HG02943 (cell line): ENCODE results near the gene TBXA2R.

Experiments
- ATAC-seq: cut with Tn5 transposase; IDR thresholded peaks from one replicate; pipeline ENCODE4 v1.9.1; 2021; ENCODE audit warnings: mild to moderate bottlenecking, low read depth, moderate library complexity; ENCODE audit not compliant: unreplicated experiment

TBXA2R gene

DNA sequence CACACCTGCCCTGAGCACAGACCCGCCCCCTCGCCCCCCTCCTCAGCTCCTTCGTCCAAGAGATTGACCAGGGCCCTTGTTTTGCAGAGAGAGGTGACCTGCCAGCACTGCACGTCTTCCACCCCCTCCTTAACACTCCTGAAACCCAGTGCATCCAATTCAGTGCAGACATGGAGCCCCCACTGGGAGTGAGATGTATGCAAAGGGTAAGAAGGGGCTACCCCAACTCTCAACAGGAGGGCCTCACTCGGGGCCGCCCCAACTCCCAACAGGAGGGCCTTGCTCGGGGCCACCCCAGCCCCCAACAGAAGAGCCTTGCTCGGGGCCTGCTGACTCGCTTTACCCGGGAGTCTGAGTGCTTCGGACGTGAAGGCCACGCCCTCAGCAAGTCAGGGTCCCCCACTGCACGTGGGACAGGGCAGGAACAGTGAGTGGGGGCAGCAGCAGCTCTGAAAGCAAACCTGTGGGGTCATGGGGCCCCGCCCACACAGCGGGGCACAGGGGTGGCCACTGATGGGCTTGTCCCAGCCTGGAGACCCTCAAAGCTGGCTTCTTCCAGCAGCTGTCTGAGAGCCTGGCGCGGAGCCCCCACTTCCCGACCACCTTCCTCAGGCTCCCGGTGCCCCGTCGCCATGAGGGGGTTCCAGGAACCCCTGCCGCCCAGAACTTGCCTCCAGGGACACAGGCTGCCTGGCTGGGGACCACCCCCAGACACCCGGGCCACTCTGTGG lies 14.3 kb upstream of the TBXA2R start:
- ATAC-seq, result no peak

DNA sequence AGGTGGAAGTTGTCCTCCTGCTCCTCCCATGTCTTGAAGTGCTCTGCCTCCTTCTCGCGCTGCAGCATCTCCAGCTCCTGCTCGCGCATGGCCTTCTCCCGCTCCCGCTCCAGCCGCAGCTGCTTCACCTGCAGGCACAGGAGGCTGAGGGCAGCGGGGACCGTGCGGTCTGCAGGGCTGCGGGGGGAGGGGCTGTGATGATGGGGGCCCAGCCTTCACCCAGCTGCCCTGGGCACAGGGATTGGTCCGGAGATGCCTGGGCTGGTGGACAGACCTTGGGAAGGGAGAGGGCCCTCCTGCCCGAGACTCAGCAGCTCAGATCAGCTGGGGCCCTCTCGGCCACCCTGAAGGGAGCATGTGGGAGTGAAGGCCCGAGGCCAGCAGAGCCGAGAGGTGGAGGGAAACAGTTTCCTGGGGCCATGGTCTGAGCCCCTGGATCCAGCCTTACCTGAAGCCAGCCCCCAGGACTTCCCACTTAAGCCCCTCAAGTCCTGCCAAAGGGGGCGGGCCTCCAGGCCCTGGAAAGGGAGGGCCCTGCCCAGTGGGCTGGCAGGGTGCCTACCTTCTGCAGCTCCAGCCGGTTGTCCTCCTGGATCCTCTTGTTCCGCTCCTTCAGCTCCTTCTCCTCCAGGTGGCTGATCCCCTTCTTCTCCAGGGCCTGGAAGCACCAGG lies 13.6 kb upstream of the TBXA2R start:
- no peak for ATAC-seq

DNA sequence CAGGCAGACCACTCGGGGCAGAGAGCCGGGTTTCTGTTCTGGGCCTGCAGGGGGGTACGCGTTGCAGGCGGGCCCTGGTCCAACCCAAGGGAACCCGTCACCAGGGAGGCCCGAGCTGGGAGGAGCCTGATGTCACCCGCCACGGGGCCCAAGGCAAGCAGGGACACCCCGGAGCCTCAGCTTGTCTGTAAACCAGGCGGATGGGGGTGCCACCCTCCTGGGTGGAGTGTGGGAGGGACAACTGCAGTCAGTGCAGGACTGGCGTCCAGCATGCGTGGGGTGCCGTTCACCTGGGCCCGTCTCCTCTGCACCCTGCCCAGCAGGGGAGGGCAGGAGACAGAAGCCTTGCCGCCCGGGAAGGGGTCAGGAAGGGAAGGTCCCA lies 12.9 kb upstream of the TBXA2R start:
- ATAC-seq, result no peak

DNA sequence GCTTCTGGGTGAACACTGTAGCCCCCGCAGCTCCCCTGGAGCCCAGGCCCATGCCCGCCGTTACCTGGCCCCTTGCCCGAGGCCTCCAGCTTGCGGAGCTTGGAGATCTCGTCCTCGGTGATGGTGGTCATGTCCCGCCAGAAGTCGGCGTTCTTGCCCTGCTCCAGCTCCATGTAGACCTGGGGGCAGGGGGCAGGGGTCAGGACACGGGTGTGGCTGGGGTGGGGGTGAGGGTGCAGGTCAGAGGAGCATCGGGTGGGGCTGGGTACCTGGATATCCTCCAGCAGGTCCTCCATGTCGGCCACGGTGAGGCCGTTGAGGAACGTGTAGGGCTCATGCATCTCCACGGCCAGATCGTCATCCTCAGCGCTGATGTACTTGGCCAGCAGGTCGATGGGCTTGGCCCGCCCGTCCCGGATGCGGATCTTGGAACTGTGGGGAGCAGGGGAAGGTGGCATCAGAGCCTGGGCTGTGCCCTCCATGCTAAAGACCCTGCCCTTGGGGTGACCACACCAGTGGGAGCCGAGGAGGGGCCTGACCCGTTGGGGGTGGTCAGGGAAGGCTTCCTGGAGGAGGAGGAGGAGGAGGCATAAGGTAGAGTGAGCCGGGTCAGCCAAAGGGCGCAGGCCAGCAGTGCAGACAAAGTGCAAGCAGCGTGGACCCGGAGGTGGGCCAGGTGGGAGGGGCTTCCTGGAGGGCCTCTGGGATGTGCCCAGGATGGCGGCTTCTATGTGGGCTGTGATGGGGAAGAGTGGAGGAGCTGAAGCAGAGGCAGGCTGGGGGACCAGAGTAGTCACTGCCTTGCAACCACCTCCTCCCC lies 12.3 kb upstream of the TBXA2R start:
- ATAC-seq, result no peak

DNA sequence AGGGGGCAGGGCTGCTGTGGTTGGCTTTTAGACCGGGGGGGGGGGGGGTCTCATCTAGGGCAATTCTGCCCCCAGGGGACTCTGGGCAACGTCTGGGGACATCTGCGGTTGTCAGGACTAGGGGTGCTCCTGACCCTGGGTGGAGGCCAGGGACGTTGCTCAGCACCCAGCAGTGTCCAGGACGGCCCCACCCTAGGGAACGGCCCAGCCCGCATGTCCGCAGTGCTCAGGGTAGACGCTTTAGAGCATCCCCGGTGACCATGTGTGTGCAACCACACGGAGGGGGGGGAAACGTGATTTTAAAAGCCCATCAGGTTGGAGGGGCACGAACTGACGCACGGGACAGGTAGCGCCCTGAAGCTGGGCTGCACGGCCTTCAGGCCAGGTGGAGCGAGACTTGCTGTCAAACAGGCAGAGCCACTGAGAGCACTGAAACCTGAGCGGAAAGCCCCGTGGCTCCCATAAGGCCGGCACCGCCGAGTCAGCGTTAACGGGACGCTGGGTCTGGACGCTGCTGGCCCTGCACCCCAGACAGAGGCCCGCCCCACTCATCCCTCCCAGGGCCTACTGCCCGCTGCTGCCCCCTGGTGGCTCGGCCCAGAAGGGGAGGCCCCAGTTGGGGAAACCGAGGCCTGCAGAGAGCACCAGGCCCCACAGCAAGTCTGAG lies 11.6 kb upstream of the TBXA2R start:
- ATAC-seq, result no peak

DNA sequence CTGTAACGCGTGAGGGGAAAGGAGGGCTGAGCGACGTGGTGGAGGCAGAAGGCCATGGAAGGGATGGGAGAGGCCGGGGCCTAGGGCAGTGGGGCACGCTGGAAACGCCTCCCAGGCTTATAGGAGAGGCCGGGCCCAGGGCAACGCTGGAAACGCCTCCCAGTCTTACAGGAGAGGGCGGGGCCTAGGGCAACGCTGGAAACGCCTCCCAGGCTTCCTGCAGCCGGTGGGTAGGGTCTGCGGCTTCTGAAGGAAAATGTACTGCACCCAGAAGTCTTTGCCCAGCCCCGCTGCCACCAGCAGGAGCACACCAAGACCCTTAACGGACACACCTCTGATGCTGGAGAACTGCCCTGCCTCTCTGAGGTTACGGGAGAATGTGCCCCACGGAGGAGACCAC lies 10.8 kb upstream of the TBXA2R start:
- no peak for ATAC-seq

DNA sequence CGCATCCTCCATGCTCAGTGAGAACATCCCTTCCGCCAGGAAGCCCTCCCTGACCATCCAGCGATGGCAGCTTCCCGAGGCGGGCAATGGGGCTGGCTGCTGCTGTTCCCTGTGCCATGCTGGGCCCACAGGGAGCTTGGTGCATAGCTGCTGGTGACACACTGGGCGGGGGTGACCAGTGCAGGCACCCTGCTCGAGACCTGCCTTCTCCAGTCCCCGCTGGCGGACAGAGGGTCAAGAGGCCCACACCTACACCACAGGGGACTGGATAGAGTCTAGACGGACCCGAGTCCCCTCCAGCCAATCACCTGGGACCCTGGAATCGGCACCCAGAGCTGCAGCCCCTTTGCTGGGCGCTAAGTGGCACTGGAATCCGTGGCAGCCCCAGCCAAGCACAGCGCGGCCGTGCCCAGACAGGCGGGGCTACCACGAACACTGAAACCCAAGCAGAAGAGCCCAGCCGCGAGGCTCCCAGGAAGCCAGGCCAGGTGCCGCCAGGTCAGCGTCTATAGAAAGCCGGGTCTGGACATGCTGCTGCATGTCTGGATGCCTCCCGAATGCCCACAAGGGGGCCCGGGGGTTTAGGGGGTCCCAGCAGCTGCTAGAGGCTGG lies 9.0 kb upstream of the TBXA2R start:
- no peak for ATAC-seq

DNA sequence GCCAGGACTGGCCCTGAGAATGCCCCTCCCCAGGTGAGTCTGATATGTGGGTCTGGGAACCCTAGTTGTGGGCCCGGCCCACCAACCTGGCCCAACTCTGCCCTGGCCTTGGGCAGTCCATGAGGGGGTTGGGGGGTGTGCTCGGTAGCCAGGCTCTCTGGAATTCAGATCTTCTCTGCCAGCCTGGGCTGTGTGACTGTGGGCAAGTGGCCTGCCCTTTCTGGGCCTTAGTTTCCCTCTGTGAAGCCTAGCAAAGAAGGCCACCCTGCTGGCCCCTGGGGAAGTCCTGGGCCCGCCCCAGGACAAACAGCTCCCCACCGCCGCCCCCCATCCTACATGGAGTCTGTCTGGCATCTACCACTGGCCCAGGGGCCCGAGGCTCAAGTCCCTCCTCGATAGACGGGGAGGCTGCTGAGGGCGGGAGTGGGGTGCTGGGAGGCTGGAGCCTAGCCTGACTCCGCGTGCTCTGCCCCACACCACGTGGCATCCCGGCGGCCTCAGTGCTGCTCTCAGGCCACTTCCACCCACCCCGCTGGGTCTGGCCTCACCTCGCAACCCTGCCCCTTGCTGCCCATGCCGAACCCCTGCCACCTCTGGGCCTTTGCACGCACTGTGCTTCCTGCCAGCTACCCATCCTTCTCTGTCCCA lies 8.3 kb upstream of the TBXA2R start:
- ATAC-seq, result no peak

DNA sequence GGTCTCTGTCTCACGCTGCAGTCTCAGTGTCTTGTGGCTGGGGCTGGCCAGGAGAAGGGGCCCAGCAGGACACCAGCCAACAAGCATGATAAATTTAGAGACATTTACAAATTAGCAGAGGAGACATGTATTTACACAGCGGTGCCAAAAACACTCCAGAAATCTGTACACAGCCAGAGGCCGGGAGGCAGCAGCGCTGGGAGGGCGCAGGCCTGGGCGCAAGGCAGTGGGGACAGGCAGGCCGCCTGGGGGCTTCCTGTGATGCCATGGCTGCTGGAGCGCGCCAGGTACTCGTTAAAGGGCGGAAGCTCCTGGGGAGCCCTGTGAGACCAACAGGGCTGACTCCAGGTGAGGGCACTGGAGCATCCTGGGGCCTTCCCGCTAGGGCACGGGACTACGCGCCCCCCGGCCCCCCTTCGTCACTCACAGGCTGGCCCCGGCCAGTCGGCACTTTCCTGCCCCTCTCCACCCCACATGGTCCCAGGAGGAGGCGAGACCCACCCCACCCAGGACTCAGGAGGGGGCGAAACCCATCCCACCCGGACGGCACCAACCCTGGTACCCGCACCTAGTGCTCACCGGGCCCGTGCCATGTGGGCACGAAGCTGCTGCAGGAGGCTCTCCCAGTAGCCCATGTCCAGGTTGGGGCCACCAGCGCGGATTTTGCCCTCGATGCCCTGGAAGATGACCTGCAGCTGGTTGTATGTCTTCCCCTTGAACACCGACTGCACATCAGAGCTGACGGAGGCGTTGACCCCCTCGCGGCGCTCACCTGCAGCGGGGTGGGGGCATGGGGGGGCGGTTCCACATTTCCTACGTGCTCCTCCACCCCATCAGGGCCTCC lies 7.4 kb upstream of the TBXA2R start:
- no peak for ATAC-seq

DNA sequence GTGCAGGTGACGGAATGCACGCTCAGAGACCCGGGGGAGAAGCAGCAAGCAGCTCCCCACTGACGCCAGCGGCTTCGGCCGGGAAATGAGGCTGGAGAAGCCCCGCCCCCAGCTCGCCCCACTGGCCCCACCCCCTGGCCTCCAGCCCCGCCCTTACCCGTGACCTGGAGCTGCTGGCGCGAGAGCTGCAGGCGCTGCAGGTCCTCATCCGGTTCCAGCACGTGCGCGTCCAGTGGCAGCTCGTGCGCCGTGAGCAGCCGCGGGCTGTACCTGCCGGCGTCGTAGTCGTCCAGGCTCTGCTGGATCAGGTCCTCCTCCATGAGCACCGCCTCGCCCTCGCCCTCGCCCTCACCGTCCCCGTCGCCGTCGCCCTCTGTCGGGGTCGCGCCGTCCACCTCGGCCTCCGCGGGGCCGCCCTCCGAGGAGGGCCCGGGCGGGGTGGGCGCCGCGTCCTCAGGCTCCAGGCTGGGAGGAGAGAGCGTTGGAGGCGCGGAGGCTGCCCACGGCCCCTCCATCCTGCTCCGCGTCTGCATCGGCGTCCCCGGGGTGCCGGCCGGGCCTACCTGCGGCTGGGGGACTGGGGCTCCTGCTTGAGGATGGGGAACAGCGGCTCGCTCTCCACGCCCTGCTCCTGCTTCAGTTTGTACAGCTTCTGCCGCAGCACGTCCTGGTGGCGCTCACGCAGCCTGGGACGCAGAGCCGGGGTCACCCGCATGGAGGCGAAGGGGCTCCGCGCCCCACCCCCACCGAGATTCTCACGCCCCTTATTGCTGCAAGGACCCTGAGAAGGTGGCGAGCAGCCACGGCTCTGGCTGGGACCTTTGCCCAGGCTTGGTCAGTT lies 6.4 kb upstream of the TBXA2R start:
- ATAC-seq, result no peak

DNA sequence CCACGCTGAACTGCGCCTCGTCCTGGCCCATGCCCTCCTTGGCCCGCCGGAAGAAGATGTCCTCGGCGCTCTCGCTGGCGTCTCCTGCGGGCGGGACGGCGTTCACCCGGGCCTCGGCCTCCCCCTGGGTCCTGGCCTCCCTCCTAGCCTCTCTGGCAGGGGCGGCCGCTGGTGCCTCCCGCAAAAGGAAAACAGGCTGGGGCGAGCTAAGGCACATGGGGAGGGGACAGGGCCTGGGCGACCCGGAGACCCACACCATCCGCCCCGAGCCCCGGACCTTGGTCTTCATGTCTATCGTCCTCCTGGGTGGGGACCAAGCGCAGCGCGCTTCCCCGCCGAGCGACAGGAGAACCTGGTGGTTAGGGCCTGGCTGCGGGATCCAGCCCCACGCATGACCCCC lies 5.7 kb upstream of the TBXA2R start:
- ATAC-seq, result no peak

DNA sequence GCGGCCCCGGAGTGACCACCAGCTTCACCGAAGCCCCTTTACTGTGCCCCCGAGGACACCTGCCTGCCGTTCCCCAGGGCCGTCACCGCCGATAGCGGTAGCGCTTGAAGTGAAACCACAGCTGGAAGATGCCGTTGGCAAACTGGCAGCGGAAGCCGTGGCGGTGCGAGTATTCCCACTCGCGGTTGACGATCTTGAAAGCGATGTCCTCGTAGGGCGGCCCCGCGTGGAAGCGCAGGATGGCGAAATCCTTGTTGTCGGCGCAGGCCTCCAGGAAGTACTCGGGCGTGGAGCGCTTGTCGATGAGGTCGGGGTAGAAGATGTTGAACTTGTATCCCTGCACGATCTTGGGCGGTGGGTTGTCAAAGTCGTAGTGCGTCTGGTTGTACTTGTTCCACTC lies 5.2 kb upstream of the TBXA2R start:
- no peak for ATAC-seq

DNA sequence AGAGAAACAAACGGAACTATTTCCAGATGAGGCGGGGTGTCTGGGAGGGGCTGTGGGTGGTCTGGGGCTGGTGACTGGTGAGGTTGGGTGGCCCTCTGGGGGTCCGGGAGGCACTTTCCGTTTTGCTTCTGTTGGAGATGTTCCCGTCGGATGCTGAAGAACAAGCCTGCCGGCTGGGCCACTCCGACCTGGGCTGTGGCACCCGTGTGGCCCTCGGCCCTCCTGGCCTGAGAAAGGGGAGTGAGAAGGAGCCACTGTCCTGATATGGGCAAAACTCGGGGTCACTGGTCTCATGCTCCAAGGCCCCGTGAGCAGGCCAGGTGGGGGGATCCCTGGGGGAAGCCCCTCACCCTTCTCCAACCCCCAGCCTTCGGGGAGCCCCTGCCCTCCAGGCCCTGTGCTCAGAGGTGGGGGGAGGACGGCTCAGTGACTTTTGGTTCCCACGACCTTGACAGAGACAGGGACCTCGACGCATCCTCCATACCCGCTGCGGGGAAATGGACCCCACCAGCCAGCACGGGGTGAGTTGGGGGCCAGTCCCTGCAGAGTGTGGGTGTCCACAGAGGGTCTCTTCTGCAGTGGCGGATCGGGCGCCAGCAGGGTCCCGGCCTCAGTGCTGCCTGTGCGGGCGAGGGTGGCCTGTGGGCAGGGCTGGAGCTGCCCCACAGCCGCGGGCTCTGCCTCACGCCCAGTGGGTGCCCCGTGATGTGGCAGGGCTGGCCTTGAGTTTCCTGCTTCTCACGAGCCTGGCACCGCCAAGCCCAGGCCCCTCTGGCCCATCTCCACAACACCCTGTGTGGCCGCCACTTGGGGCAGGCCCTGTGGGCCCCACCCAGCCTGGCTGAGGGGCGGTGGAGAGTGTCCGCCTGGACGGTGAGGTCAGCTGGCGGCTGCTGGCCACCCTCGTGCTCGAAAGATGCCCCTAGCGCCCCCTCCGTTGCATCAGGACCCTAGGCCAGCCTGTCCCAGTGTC lies 4.4 kb upstream of the TBXA2R start:
- no peak for ATAC-seq

DNA sequence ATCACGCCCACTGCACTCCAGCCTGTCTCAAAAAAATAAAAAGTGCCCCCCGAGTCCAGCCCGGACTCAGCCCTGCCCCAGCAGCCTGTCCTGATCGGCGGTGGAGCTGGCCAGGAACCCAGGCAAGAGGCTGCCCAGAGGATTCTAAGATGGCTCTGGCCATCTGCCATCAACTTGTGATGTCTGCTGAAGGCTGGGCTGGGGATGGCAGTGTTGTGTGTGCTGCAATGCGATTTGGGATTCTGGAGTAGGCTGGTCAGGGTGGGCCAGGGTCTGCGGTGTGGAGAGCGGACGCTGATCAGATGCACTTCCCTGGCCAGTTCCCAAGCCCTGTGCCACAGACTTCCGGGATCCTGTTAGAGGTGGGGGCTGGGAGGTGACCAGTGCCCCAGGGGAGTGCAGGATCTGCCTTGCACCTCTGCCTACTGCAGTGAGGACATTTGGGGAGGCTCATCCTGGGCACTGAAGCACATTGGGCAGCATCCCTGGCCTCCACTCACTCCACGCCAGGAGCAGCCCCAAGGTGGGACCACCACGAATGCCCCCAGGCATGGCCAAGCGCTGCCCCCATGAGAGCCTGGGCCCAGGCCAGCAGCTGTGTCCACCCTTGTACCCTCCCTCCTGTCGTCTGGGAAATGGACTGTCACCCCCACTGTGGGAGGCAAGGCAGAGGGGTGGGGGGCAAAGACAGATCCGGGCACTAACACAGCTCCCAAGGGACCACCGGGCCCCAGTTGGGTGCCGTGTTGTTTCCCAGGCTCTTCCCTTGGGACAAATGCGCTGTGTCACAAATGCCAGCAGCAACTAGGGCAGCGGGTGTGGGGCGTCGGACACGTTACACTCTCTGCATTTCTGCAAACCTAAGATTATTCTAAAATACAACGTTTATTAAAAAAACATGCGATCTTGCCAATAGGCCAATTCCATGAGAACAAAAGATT lies 3.4 kb upstream of the TBXA2R start:
- no peak for ATAC-seq

DNA sequence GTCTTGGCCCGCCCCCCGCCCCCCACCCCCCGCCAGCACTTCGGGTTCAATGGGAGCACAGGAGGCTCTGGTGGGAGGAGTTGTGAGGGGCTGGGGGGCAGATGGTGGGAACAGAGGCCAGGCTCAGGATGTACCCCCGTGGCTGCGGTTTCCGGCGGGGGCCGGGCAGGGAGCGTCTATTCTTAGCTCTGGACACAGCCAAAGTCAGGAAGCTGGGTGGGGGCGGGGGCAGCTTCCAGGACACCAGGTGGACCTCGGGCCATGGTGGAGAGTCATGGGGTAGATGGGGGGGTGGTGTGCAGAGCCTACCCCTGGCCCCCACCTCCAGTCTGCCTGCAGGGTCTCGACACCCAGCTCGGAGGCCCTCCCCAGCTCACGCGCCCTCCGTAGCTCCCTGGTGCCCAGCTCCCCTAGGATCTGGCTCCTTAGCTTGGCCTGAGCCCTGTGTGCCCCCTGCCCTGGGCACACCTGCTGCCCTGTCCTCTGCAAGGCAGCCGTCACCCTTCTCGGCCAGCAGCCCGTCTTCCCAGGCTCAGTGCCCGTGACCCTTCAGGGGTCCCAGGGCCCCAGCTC lies 2.2 kb upstream of the TBXA2R start:
- ATAC-seq, result no peak
